B cell (primary cell): ENCODE measurements around the gene NAT14. TPM values are rescaled to one million over a fixed set of nuclear protein-coding genes. Genes with fewer than 3 reads are reported as not detected.
A peak's percentile ranks its signal among the peaks of the same experiment; 100 is the strongest.

Experiments used
- ATAC-seq: fragments of 200-7000 bp; cut with Tn5 transposase; one replicate; pipeline ENCODE4 v1.10.0; 2021; ENCODE audit warnings: low read depth, mild to moderate bottlenecking, moderate number of reproducible peaks, moderate library complexity
- CTCF ChIA-PET: fragments of 350-600 bp; sonication (Branson Sonifier 250); formaldehyde crosslinking; loops from one replicate; lab custom pipeline; 2021; ENCODE audit warnings: antibody characterized with exemption, inconsistent platforms; lab: Charles Lee
- POLR2A ChIA-PET: fragments of 350-600 bp; sonication (Branson Sonifier 250); formaldehyde crosslinking; loops from one replicate; lab custom pipeline; 2021; ENCODE audit warnings: antibody characterized with exemption; lab: Charles Lee
- DNase-seq: peaks from one replicate; pipeline ENCODE4 v3.0.0; 2013
- H2AFZ ChIP-seq: 2 replicates; pipeline ENCODE4 v1.6.1; 2012; ENCODE audit warnings: mild to moderate bottlenecking, low read depth, low read length; ENCODE audit not compliant: insufficient read depth, poor library complexity, severe bottlenecking
- H3K27ac ChIP-seq, 2 donors: 1 replicate in 1 of 2; 2 replicates in 1 of 2; pipeline ENCODE4 v1.5.1; 2012 to 2013; ENCODE audit warnings: low read length in 2 of 2, mild to moderate bottlenecking in 2 of 2, moderate library complexity in 1 of 2
- H3K27me3 ChIP-seq, 4 experiments: fragments of 200-600 bp in 1 of 4; sonication (generic) in 1 of 4; replicated peaks in 1 of 4; 1 replicate in 2 of 4; 2 replicates in 2 of 4; pipeline versions ENCODE4 v1.6.1 to v1.7.0; 2013 to 2016; ENCODE audit warnings: low read length in 3 of 4, mild to moderate bottlenecking in 2 of 4, mixed read lengths in 1 of 4, moderate library complexity in 1 of 4; ENCODE audit not compliant: insufficient read depth in 4 of 4, control insufficient read depth in 3 of 4; ENCODE audit errors: control extremely low read depth in 1 of 4
- H3K36me3 ChIP-seq, 2 experiments: replicated peaks in 1 of 2; 1 replicate in 1 of 2; 2 replicates in 1 of 2; pipeline versions ENCODE4 v1.6.1 to v1.7.1; 2013; ENCODE audit warnings: low read length in 1 of 2; ENCODE audit not compliant: insufficient read depth in 2 of 2, control insufficient read depth in 1 of 2; ENCODE audit errors: control extremely low read depth in 1 of 2, extremely low read depth in 1 of 2
- H3K4me1 ChIP-seq, 2 donors: fragments of 200-600 bp in 1 of 2; sonication (generic) in 1 of 2; 1 replicate in 1 of 2; 2 replicates in 1 of 2; pipeline versions ENCODE4 v1.5.1 to v1.6.1; 2013 to 2017; ENCODE audit warnings: low read length in 2 of 2; ENCODE audit not compliant: control insufficient read depth in 2 of 2, insufficient read depth in 2 of 2
- H3K4me2 ChIP-seq: replicated peaks from 2 replicates; pipeline ENCODE3; 2012; ENCODE audit warnings: mild to moderate bottlenecking, low read depth, low read length; ENCODE audit not compliant: poor library complexity, severe bottlenecking
- H3K4me3 ChIP-seq, 5 experiments: fragments of 200-600 bp in 1 of 5; sonication (generic) in 1 of 5; 1 replicate in 3 of 5; 2 replicates in 2 of 5; pipeline versions ENCODE4 v1.5.1 to v1.7.0; 2011 to 2016; ENCODE audit warnings: low read length in 4 of 5, mild to moderate bottlenecking in 4 of 5, low read depth in 2 of 5, control low read depth in 1 of 5, moderate library complexity in 1 of 5; ENCODE audit not compliant: insufficient read depth in 1 of 5; ENCODE audit errors: control extremely low read depth in 1 of 5, extremely low read depth in 1 of 5
- H3K79me2 ChIP-seq: fragments of 200-600 bp; sonication (generic); one replicate; pipeline ENCODE4 v1.6.0; 2016; ENCODE audit warnings: low read length; ENCODE audit not compliant: control insufficient read depth, insufficient read depth
- H3K9ac ChIP-seq: fragments of 200-600 bp; sonication (generic); 2 replicates; pipeline ENCODE4 v1.6.1; 2017; ENCODE audit warnings: mild to moderate bottlenecking, low read length, moderate library complexity
- H3K9me3 ChIP-seq, 3 donors: one replicate each; pipeline versions ENCODE4 v1.6.1 to v1.7.1; 2013; ENCODE audit warnings: low read length in 2 of 3; ENCODE audit not compliant: control insufficient read depth in 2 of 3, insufficient read depth in 1 of 3; ENCODE audit errors: control extremely low read depth in 1 of 3
- H4K20me1 ChIP-seq: 2 replicates; pipeline ENCODE4 v1.6.0; 2012; ENCODE audit warnings: mild to moderate bottlenecking, low read length; ENCODE audit not compliant: insufficient read depth, control insufficient read depth, poor library complexity, severe bottlenecking
- H3K27ac Mint-ChIP-seq: one replicate; pipeline ENCODE4 v1.8.0; 2021; ENCODE audit warnings: mixed read lengths
- H3K27me3 Mint-ChIP-seq: one replicate; pipeline ENCODE4 v1.8.0; 2021; ENCODE audit warnings: mixed read lengths
- H3K4me1 Mint-ChIP-seq: one replicate; pipeline ENCODE4 v1.8.0; 2021; ENCODE audit warnings: mixed read lengths
- H3K4me3 Mint-ChIP-seq: one replicate; pipeline ENCODE4 v1.8.0; 2021; ENCODE audit warnings: mixed read lengths
- H3K9me3 Mint-ChIP-seq: one replicate; pipeline ENCODE4 v1.8.0; 2022; ENCODE audit warnings: mixed read lengths; ENCODE audit not compliant: insufficient read depth
- EZH2 ChIP-seq: IDR thresholded peaks from 2 replicates; pipeline ENCODE4 v1.6.1; 2012; ENCODE audit warnings: borderline replicate concordance, low read depth, mild to moderate bottlenecking, moderate library complexity, low read length; ENCODE audit not compliant: insufficient read depth, poor library complexity, severe bottlenecking
- WGBS: methylation state at CpG from one replicate; pipeline ENCODE4 v1.1.5; 2013; ENCODE audit warnings: missing lambda C conversion rate; ENCODE audit not compliant: insufficient coverage; 5-methylcytosine and 5-hydroxymethylcytosine counted together
- intact Hi-C: fragments of 100-400 bp; cut with micrococcal nuclease; formaldehyde crosslinking; loops from one replicate; pipeline ENCODE4 v1.10.0; 2022
- polyA plus RNA-seq: library from polyadenylated mRNA; depleted of rRNA; stranded (reverse); fragments of >200 nt; gene quantifications from 2 replicates; pipeline ENCODE4 v1.2.3, GENCODE V29; 2012
- total RNA-seq, 2 donors: library from RNA; stranded (reverse); fragments of 120-200 nt in 1 of 2; gene quantifications; 1 replicate in 1 of 2; 2 replicates in 1 of 2; pipeline versions ENCODE4 v1.2.3 to v1.2.4, GENCODE V29; 2013 to 2022
- TF ChIP-seq, protein P1 (sequence below): fragments of 200-600 bp; IDR thresholded peaks from one replicate; pipeline ENCODE4 v1.8.0; 2022; ENCODE audit warnings: antibody characterized with exemption, mild to moderate bottlenecking

The NAT14 gene
- total and polyA plus RNA-seq, 2 donors (not counting 1 experiment from before 2014, with no cell fraction given): 10.7 to 15.1 TPM

DNA sequence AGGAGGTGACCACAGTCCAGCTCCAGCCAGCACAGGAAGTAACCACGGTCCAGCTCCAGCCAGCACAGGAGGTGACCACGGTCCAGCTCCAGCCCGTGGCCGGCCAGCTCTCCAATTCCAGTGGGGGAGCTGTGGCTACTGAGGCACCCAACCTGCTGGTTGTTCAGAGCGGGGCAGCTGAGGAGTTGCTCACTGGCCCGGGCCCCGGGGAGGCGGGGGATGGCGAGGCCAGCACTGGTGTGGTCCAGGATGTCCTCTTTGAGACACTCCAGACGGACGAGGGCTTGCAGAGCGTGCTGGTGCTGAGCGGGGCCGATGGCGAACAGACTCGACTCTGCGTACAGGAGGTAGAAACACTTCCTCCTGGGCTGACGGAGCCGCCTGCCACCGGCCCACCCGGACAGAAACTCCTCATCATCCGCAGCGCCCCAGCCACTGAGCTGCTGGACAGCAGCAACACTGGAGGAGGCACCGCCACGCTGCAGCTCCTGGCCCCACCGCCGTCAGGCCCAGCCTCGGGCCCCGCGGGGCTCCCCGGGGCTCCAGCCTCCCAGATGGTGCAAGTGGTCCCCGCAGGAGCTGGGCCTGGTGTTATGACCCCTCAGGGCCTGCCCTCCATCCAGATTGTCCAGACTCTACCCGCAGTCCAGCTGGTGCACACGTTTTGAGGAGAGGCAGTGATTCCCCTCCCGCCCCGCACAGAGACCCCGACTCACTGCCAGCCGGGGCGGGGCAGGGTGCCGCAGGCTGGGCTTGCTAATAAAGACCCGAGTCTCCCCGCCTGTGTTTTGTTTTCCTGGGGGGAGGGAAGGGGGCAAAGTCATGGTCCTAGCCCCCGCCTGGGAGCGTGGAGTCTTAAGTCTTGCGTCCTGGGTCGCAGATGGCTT is 1.0 kb upstream of the NAT14 start:
- H3K27me3 Mint-ChIP-seq: no peaks in the 10 kb centered on the region
- ATAC-seq: no peak
- Histone ChIP-seq H3K4me1 (peaks cover 10 to 22% of the 10 kb centered on the region in 2 donors), H3K9ac (peak overlapping the region; percentile 68), H3K27ac (peak overlapping the region in 1 of 2 donors; percentile 70), H3K4me2 (peak overlapping the region; percentile 87), H3K4me3 (peak overlapping the region in 4 of 5 experiments; percentile 53 to 71 (median 62)), H3K27me3 (no peaks in the 10 kb centered on the region), H3K9me3 (no peaks in the 10 kb centered on the region), H2AFZ (peak overlapping the region; percentile 60), H4K20me1 (peaks cover 29% of the 10 kb centered on the region), H3K79me2 (peaks cover 18% of the 10 kb centered on the region), H3K36me3 (peaks cover 0 to 2% of the 10 kb centered on the region in 2 experiments)
- TF ChIP-seq, protein P1, sequence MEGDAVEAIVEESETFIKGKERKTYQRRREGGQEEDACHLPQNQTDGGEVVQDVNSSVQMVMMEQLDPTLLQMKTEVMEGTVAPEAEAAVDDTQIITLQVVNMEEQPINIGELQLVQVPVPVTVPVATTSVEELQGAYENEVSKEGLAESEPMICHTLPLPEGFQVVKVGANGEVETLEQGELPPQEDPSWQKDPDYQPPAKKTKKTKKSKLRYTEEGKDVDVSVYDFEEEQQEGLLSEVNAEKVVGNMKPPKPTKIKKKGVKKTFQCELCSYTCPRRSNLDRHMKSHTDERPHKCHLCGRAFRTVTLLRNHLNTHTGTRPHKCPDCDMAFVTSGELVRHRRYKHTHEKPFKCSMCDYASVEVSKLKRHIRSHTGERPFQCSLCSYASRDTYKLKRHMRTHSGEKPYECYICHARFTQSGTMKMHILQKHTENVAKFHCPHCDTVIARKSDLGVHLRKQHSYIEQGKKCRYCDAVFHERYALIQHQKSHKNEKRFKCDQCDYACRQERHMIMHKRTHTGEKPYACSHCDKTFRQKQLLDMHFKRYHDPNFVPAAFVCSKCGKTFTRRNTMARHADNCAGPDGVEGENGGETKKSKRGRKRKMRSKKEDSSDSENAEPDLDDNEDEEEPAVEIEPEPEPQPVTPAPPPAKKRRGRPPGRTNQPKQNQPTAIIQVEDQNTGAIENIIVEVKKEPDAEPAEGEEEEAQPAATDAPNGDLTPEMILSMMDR: no peak
- no peak for TF ChIP-seq EZH2
- no peaks in the 10 kb centered on the region for H3K9me3 Mint-ChIP-seq
- peaks cover 22% of the 10 kb centered on the region for H3K4me1 Mint-ChIP-seq
- peak overlapping the region; percentile 82 for H3K4me3 Mint-ChIP-seq
- 88% methylated on average over 44 of the region's 46 CpGs for WGBS
- H3K27ac Mint-ChIP-seq: no peak overlapping the region
- DNase-seq: no peak
- ChIA-PET CTCF (interaction anchor here (2.8 kb wide), 1 partner anchor 20 kb away, joined by 15 read pairs; no protein-coding TSS in a partner anchor), POLR2A (no interaction called here)
- intact Hi-C loops: no loop called here
